HCT116 (cell line): ENCODE data around the gene CEP72. TPM values are rescaled to one million over a fixed set of nuclear protein-coding genes. Genes with fewer than 3 reads are reported as not detected.

ENCODE experiments used
- ATAC-seq: fragments of 200-7000 bp; cut with Tn5 transposase; 2 replicates; pipeline ENCODE4 v1.9.1; 2020; ENCODE audit warnings: mild to moderate bottlenecking, moderate library complexity
- BruUV-seq: library from RNA; stranded (reverse); fragments of 400-500 nt; replicated peaks from 2 replicates; lab custom pipeline; 2021; lab: Mats Ljungman, UMichigan
- CTCF ChIA-PET: fragments of 300-600 bp; sonication (Branson Sonifier 250); formaldehyde crosslinking; loops from one replicate; lab custom pipeline; 2021; ENCODE audit warnings: antibody characterized with exemption; lab: Charles Lee
- POLR2A ChIA-PET: fragments of 300-600, 350-600 bp; sonication (Branson Sonifier 250); formaldehyde crosslinking; loops from one replicate; lab custom pipeline; 2021; ENCODE audit warnings: antibody characterized with exemption; lab: Charles Lee
- RAD21 ChIA-PET, 2 experiments: fragments of 300-600 bp; sonication (Branson Sonifier 250); formaldehyde crosslinking; loops; one replicate each; lab custom pipeline; 2023; ENCODE audit warnings: low total read pairs in 2 of 2; ENCODE audit not compliant: uncharacterized antibody in 2 of 2, unreplicated experiment in 2 of 2, low non-redundant PET in 1 of 2; lab: Charles Lee
- DNase-seq: peaks from one replicate; pipeline ENCODE4 v3.0.0-alpha.2; 2010; ENCODE audit warnings: low read depth, low spot score
- H2AFZ ChIP-seq: fragments of 200-600 bp; shearing (Covaris generic), sonication (generic); 2 replicates; pipeline ENCODE4 v1.6.1; 2017; ENCODE audit warnings: low read depth, mixed run types, mixed read lengths, antibody characterized with exemption, low read length; ENCODE audit not compliant: poor library complexity, severe bottlenecking
- H3K27ac ChIP-seq: 2 replicates; pipeline ENCODE4 v1.5.1; 2012; ENCODE audit warnings: low read depth, low read length
- H3K27me3 ChIP-seq: fragments of 200-600 bp; sonication (generic); 2 replicates; pipeline ENCODE4 v1.6.1; 2016; ENCODE audit warnings: mixed run types, low read length, mixed read lengths; ENCODE audit not compliant: insufficient read depth
- H3K36me3 ChIP-seq, 2 experiments: fragments of 200-500 bp in 1 of 2; fragments of 200-600 bp in 1 of 2; sonication (Bioruptor generic) in 1 of 2; sonication (generic) in 1 of 2; 2 replicates each; pipeline versions ENCODE4 v1.5.1 to v1.6.1; 2014 to 2016; ENCODE audit warnings: low read length in 2 of 2, inconsistent platforms in 1 of 2, mixed read lengths in 1 of 2, mixed run types in 1 of 2; ENCODE audit not compliant: insufficient read depth in 2 of 2, control insufficient read depth in 1 of 2
- H3K4me1 ChIP-seq, 2 experiments: fragments of 200-600 bp in 1 of 2; sonication (generic) in 1 of 2; 2 replicates each; pipeline versions ENCODE4 v1.5.1 to v1.6.1; 2012 to 2017; ENCODE audit warnings: low read length in 2 of 2, inconsistent platforms in 1 of 2, mild to moderate bottlenecking in 1 of 2, mixed read lengths in 1 of 2, mixed run types in 1 of 2, moderate library complexity in 1 of 2; ENCODE audit not compliant: insufficient read depth in 2 of 2, control insufficient read depth in 1 of 2
- H3K4me2 ChIP-seq: fragments of 200-600 bp; sonication (generic); 2 replicates; pipeline ENCODE4 v1.6.1; 2017; ENCODE audit warnings: mixed run types, low read length, mixed read lengths
- H3K4me3 ChIP-seq, 2 experiments: fragments of 200-600 bp in 1 of 2; sonication (generic) in 1 of 2; replicated peaks in 1 of 2; 2 replicates each; pipeline ENCODE4 v1.5.1; 2011 to 2016; ENCODE audit warnings: low read length in 2 of 2, control low read depth in 1 of 2, low read depth in 1 of 2, mild to moderate bottlenecking in 1 of 2, mixed read lengths in 1 of 2, mixed run types in 1 of 2
- H3K79me2 ChIP-seq: fragments of 200-600 bp; sonication (generic); 2 replicates; pipeline ENCODE4 v1.6.1; 2017; ENCODE audit warnings: mild to moderate bottlenecking, mixed run types, low read length, moderate library complexity, mixed read lengths; ENCODE audit not compliant: insufficient read depth
- H3K9ac ChIP-seq: fragments of 200-600 bp; sonication (generic); 2 replicates; pipeline ENCODE4 v1.6.1; 2016; ENCODE audit warnings: low read length, mixed read lengths
- H3K9me2 ChIP-seq: fragments of 200-600 bp; sonication (generic), shearing (Covaris generic); 2 replicates; pipeline ENCODE4 v1.6.1; 2017; ENCODE audit warnings: mixed run types, mild to moderate bottlenecking, moderate library complexity; ENCODE audit not compliant: insufficient read depth
- H3K9me3 ChIP-seq, 2 experiments: fragments of 200-500 bp in 1 of 2; fragments of 200-600 bp in 1 of 2; sonication (Bioruptor generic) in 1 of 2; sonication (generic) in 1 of 2; 2 replicates each; pipeline ENCODE4 v1.6.1; 2014 to 2017; ENCODE audit warnings: low read length in 2 of 2, mixed read lengths in 2 of 2, inconsistent platforms in 1 of 2, low read depth in 1 of 2, mild to moderate bottlenecking in 1 of 2, mixed run types in 1 of 2, moderate library complexity in 1 of 2; ENCODE audit not compliant: control insufficient read depth in 1 of 2, insufficient read depth in 1 of 2
- H4K20me1 ChIP-seq: fragments of 200-600 bp; sonication (generic), shearing (Covaris generic); 2 replicates; pipeline ENCODE4 v1.6.1; 2017; ENCODE audit warnings: mixed run types, mild to moderate bottlenecking, moderate library complexity; ENCODE audit not compliant: insufficient read depth
- CBX3 ChIP-seq: IDR thresholded peaks from 2 replicates; pipeline ENCODE4 v1.6.1; 2012; ENCODE audit warnings: low read depth
- CEBPB ChIP-seq: IDR thresholded peaks from 2 replicates; pipeline ENCODE4 v1.6.1; 2012; ENCODE audit warnings: low read depth
- EGR1 ChIP-seq: IDR thresholded peaks from 2 replicates; pipeline ENCODE4 v1.6.1; 2012; ENCODE audit warnings: low read depth
- EZH2phosphoT487 ChIP-seq: fragments of 200-600 bp; IDR thresholded peaks from 2 replicates; pipeline ENCODE4 v1.6.1; 2018; ENCODE audit warnings: antibody characterized with exemption, borderline replicate concordance
- FOSL1 ChIP-seq: IDR thresholded peaks from 2 replicates; pipeline ENCODE4 v1.6.1; 2012; ENCODE audit warnings: low read depth
- POLR2AphosphoS5 ChIP-seq: IDR thresholded peaks from 2 replicates; pipeline ENCODE4 v1.6.1; 2011; ENCODE audit warnings: mild to moderate bottlenecking, low read depth, low read length, moderate library complexity
- RAD21 ChIP-seq: IDR thresholded peaks from 2 replicates; pipeline ENCODE4 v1.6.1; 2012; ENCODE audit warnings: low read depth, mild to moderate bottlenecking
- SP1 ChIP-seq: IDR thresholded peaks from 2 replicates; pipeline ENCODE4 v1.6.1; 2012; ENCODE audit warnings: low read depth
- TCF7L2 ChIP-seq: IDR thresholded peaks from 2 replicates; pipeline ENCODE4 v1.7.0; 2011; ENCODE audit warnings: borderline replicate concordance, inconsistent platforms; ENCODE audit not compliant: insufficient read depth, insufficient read length; ENCODE audit errors: extremely low read depth
- YY1 ChIP-seq: IDR thresholded peaks from 2 replicates; pipeline ENCODE4 v1.6.1; 2011; ENCODE audit warnings: low read length, low read depth, moderate library complexity, mild to moderate bottlenecking; ENCODE audit not compliant: insufficient replicate concordance; ENCODE audit errors: extremely low read depth
- ZFX ChIP-seq: fragments of 450-650 bp; IDR thresholded peaks from 2 replicates; pipeline ENCODE4 v1.6.1; 2017
- ZNF274 ChIP-seq: fragments of 200-500 bp; sonication (Bioruptor generic); IDR thresholded peaks from 2 replicates; pipeline ENCODE4 v1.6.1; 2014; ENCODE audit warnings: mild to moderate bottlenecking, low read depth, low read length, inconsistent platforms
- intact Hi-C: fragments of 100-400 bp; cut with micrococcal nuclease; formaldehyde crosslinking; loops from 2 replicates; pipeline ENCODE4 v1.10.0; 2022
- total RNA-seq: library from RNA; stranded (reverse); gene quantifications from one replicate; pipeline ENCODE4 v1.2.1, GENCODE V29; 2021; ENCODE audit not compliant: unreplicated experiment
- TF ChIP-seq, protein P1 (sequence below): IDR thresholded peaks from 2 replicates; pipeline ENCODE4 v1.6.1; 2012
- TF ChIP-seq, protein P2 (sequence below): IDR thresholded peaks from 2 replicates; pipeline ENCODE4 v1.6.1; 2012; ENCODE audit warnings: low read depth
- TF ChIP-seq, protein P3 (sequence below): IDR thresholded peaks from 2 replicates; pipeline ENCODE4 v1.6.1; 2011; ENCODE audit warnings: mild to moderate bottlenecking, low read length, moderate library complexity; ENCODE audit not compliant: insufficient replicate concordance; ENCODE audit errors: extremely low read depth
- TF ChIP-seq, protein P4 (sequence below): IDR thresholded peaks from 2 replicates; pipeline ENCODE4 v1.6.1; 2012
- TF ChIP-seq, protein P5 (sequence below), 3 experiments: fragments of 200-600 bp in 1 of 3; sonication (generic) in 1 of 3; IDR thresholded peaks in 2 of 3; conservative IDR thresholded peaks in 1 of 3; 2 replicates each; pipeline ENCODE4 v1.5.1; 2012 to 2017; ENCODE audit warnings: low read depth in 2 of 3, low read length in 2 of 3, antibody characterized with exemption in 1 of 3, borderline replicate concordance in 1 of 3, control low read depth in 1 of 3, mild to moderate bottlenecking in 1 of 3, mixed read lengths in 1 of 3, mixed run types in 1 of 3, moderate library complexity in 1 of 3; ENCODE audit not compliant: insufficient read depth in 1 of 3

Gene CEP72
- total RNA-seq, 1 experiment from 2014 or later, result 25.6 TPM

DNA sequence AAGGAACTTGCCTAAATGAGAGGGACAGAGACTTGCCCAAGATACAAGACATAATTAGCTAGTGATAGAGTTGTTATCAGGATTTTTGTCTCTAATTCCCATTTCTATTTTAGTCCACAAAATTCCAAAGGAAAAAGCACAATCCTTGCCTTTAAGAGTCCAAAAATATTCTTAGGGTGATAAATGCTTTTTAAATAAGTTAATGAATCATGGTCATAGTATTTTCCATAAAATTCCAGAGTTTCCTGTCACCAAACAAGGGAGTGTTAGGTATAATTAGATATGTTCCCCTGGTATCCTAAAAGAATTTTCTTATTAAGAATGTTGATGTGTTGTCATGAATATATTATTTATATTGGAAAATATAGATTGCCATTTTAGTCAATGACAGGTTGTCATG lies 21.8 kb upstream of the CEP72 start:
- RAD21 ChIA-PET, result no interaction called here
- Histone ChIP-seq H3K36me3 (no peaks in the 10 kb centered on the region), H2AFZ (no peak overlapping the region), H3K4me1 (peaks cover 0 to 8% of the 10 kb centered on the region in 2 experiments; a peak in 1 of 4 replicates), H3K79me2 (no peaks in the 10 kb centered on the region), H3K4me2 (no peak overlapping the region), H3K4me3 (no peak overlapping the region), H3K9me3 (no peaks in the 10 kb centered on the region), H3K9ac (no peak overlapping the region), H3K27ac (no peak overlapping the region), H3K9me2 (no peaks in the 10 kb centered on the region), H3K27me3 (peaks cover 17% of the 10 kb centered on the region), H4K20me1 (no peaks in the 10 kb centered on the region)
- POLR2A ChIA-PET, result no interaction called here
- no peak for ATAC-seq
- no peak for DNase-seq
- CTCF ChIA-PET, result no interaction called here
- intact Hi-C loops, result no loop called here
- no TSS peak for BruUV-seq
- TF ChIP-seq, protein P1, sequence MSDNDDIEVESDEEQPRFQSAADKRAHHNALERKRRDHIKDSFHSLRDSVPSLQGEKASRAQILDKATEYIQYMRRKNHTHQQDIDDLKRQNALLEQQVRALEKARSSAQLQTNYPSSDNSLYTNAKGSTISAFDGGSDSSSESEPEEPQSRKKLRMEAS, result no peak
- TF ChIP-seq CEBPB, result no peak
- TF ChIP-seq, protein P2, sequence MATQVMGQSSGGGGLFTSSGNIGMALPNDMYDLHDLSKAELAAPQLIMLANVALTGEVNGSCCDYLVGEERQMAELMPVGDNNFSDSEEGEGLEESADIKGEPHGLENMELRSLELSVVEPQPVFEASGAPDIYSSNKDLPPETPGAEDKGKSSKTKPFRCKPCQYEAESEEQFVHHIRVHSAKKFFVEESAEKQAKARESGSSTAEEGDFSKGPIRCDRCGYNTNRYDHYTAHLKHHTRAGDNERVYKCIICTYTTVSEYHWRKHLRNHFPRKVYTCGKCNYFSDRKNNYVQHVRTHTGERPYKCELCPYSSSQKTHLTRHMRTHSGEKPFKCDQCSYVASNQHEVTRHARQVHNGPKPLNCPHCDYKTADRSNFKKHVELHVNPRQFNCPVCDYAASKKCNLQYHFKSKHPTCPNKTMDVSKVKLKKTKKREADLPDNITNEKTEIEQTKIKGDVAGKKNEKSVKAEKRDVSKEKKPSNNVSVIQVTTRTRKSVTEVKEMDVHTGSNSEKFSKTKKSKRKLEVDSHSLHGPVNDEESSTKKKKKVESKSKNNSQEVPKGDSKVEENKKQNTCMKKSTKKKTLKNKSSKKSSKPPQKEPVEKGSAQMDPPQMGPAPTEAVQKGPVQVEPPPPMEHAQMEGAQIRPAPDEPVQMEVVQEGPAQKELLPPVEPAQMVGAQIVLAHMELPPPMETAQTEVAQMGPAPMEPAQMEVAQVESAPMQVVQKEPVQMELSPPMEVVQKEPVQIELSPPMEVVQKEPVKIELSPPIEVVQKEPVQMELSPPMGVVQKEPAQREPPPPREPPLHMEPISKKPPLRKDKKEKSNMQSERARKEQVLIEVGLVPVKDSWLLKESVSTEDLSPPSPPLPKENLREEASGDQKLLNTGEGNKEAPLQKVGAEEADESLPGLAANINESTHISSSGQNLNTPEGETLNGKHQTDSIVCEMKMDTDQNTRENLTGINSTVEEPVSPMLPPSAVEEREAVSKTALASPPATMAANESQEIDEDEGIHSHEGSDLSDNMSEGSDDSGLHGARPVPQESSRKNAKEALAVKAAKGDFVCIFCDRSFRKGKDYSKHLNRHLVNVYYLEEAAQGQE, result no peak
- TF ChIP-seq, protein P3, sequence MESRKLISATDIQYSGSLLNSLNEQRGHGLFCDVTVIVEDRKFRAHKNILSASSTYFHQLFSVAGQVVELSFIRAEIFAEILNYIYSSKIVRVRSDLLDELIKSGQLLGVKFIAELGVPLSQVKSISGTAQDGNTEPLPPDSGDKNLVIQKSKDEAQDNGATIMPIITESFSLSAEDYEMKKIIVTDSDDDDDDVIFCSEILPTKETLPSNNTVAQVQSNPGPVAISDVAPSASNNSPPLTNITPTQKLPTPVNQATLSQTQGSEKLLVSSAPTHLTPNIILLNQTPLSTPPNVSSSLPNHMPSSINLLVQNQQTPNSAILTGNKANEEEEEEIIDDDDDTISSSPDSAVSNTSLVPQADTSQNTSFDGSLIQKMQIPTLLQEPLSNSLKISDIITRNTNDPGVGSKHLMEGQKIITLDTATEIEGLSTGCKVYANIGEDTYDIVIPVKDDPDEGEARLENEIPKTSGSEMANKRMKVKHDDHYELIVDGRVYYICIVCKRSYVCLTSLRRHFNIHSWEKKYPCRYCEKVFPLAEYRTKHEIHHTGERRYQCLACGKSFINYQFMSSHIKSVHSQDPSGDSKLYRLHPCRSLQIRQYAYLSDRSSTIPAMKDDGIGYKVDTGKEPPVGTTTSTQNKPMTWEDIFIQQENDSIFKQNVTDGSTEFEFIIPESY, result no peak
- TF ChIP-seq CBX3, result no peak
- TF ChIP-seq SP1, result no peak
- no peak for TF ChIP-seq RAD21
- no peak for TF ChIP-seq ZNF274
- no peak for TF ChIP-seq ZFX
- TF ChIP-seq, protein P4, sequence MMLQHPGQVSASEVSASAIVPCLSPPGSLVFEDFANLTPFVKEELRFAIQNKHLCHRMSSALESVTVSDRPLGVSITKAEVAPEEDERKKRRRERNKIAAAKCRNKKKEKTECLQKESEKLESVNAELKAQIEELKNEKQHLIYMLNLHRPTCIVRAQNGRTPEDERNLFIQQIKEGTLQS, result no peak
- no peak for TF ChIP-seq POLR2AphosphoS5
- no peak for TF ChIP-seq YY1
- no peak for TF ChIP-seq FOSL1
- TF ChIP-seq EZH2phosphoT487, result no peak
- no peak for TF ChIP-seq TCF7L2
- TF ChIP-seq EGR1, result no peak
- TF ChIP-seq, protein P5, sequence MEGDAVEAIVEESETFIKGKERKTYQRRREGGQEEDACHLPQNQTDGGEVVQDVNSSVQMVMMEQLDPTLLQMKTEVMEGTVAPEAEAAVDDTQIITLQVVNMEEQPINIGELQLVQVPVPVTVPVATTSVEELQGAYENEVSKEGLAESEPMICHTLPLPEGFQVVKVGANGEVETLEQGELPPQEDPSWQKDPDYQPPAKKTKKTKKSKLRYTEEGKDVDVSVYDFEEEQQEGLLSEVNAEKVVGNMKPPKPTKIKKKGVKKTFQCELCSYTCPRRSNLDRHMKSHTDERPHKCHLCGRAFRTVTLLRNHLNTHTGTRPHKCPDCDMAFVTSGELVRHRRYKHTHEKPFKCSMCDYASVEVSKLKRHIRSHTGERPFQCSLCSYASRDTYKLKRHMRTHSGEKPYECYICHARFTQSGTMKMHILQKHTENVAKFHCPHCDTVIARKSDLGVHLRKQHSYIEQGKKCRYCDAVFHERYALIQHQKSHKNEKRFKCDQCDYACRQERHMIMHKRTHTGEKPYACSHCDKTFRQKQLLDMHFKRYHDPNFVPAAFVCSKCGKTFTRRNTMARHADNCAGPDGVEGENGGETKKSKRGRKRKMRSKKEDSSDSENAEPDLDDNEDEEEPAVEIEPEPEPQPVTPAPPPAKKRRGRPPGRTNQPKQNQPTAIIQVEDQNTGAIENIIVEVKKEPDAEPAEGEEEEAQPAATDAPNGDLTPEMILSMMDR (IDR thresholded peaks at IDR 0.05 in 2 of 3, conservative IDR thresholded peaks at IDR 0.05 in 1 of 3; ENCODE audit: borderline replicate concordance in 1 of 3, insufficient read depth in 1 of 3, low read depth in 2 of 3, low read length in 2 of 3), result no peak
